ENCODE data around the gene PSMC2. TPM values are rescaled to one million over a fixed set of nuclear protein-coding genes. Genes with fewer than 3 reads are reported as not detected.

The PSMC2 gene
- total and polyA plus RNA-seq, 2 donors (not counting 1 experiment from before 2014, with no cell fraction given), result 29.8 to 51.1 TPM

DNA sequence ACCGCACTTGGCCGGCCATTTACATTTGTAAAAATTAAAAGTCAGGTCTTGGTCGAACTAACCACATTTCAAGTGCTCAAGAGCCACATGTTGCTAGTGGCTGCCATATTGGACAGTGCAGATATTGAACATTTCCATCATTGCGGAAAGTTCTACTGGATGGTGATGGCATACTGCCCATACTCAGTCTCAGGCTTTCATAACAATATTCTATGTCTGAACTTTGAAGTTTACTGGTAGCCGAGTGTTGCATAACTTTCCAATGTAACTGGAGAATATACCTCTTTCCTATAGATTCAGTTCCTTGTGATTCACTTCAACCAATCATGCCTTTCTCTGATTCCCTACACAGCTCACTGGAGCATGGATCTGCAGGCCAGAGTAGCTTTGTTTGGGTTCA lies 43.7 kb downstream of the PSMC2 start:
- Mint-ChIP-seq H3K27ac (no peak overlapping the region), H3K4me3 (no peak overlapping the region), H3K4me1 (no peaks in the 10 kb centered on the region), H3K27me3 (peaks cover 20% of the 10 kb centered on the region), H3K9me3 (ENCODE audit: insufficient read depth) (no peaks in the 10 kb centered on the region)
- Histone ChIP-seq H3K4me2 (replicated peaks; ENCODE audit: low read depth, low read length, poor library complexity, severe bottlenecking) (no peak overlapping the region), H3K4me3 (ENCODE audit: control extremely low read depth in 1 of 5, extremely low read depth in 1 of 5, insufficient read depth in 1 of 5, low read depth in 2 of 5, low read length in 4 of 5) (no peak overlapping the region), H3K79me2 (ENCODE audit: control insufficient read depth, insufficient read depth, low read length) (no peaks in the 10 kb centered on the region), H3K9me3 (ENCODE audit: control extremely low read depth in 1 of 3, control insufficient read depth in 2 of 3, insufficient read depth in 1 of 3, low read length in 2 of 3) (no peaks in the 10 kb centered on the region), H3K36me3 (replicated peaks in 1 of 2; ENCODE audit: control extremely low read depth in 1 of 2, control insufficient read depth in 1 of 2, extremely low read depth in 1 of 2, insufficient read depth in 2 of 2, low read length in 1 of 2) (no peaks in the 10 kb centered on the region), H3K4me1 (ENCODE audit: control insufficient read depth in 2 of 2, insufficient read depth in 2 of 2, low read length in 2 of 2) (no peaks in the 10 kb centered on the region), H3K9ac (ENCODE audit: low read length) (no peak overlapping the region), H2AFZ (ENCODE audit: insufficient read depth, low read depth, low read length, poor library complexity, severe bottlenecking) (no peak overlapping the region), H4K20me1 (ENCODE audit: control insufficient read depth, insufficient read depth, low read length, poor library complexity, severe bottlenecking) (no peaks in the 10 kb centered on the region), H3K27ac (ENCODE audit: low read length in 2 of 2) (no peak overlapping the region), H3K27me3 (replicated peaks in 1 of 4; ENCODE audit: control extremely low read depth in 1 of 4, control insufficient read depth in 3 of 4, insufficient read depth in 4 of 4, low read length in 3 of 4) (no peaks in the 10 kb centered on the region)
- 100% methylated on average over 2 of the region's 5 CpGs for WGBS (ENCODE audit: insufficient coverage)
- no peak for TF ChIP-seq EZH2 (IDR thresholded peaks at IDR 0.05; ENCODE audit: borderline replicate concordance, insufficient read depth, low read depth, low read length, poor library complexity, severe bottlenecking)
- TF ChIP-seq, protein P1, sequence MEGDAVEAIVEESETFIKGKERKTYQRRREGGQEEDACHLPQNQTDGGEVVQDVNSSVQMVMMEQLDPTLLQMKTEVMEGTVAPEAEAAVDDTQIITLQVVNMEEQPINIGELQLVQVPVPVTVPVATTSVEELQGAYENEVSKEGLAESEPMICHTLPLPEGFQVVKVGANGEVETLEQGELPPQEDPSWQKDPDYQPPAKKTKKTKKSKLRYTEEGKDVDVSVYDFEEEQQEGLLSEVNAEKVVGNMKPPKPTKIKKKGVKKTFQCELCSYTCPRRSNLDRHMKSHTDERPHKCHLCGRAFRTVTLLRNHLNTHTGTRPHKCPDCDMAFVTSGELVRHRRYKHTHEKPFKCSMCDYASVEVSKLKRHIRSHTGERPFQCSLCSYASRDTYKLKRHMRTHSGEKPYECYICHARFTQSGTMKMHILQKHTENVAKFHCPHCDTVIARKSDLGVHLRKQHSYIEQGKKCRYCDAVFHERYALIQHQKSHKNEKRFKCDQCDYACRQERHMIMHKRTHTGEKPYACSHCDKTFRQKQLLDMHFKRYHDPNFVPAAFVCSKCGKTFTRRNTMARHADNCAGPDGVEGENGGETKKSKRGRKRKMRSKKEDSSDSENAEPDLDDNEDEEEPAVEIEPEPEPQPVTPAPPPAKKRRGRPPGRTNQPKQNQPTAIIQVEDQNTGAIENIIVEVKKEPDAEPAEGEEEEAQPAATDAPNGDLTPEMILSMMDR (IDR thresholded peaks at IDR 0.05), result no peak
- CTCF ChIA-PET, result no interaction called here
- intact Hi-C loops (cut with micrococcal nuclease), result no loop called here
- DNase-seq (no peak), ATAC-seq (ENCODE audit: low read depth) (no peak)
- POLR2A ChIA-PET, result no interaction called here

DNA sequence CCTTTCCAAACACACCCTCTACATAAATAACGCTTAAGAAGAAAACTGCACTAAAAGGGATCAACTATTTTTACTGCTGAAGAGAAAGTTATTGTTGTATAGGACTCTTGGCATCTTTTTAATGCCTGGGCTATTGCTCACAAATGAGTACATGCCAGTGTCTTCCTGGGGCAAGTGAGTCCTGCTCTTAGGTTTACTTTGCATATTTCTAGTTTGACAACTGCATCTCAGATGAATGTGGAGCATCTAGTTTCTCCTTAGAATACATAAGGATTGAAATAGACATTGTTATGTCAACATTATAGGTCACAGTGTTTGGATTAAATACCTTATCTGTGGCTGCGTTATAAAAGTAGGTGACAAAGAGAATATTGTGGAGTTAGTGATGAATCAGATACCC lies 44.5 kb downstream of the PSMC2 start:
- ChIA-PET CTCF (no interaction called here), POLR2A (no interaction called here)
- intact Hi-C loops (cut with micrococcal nuclease), result no loop called here
- peaks cover 0 to 3% (median 0%) of the 10 kb centered on the region in 4 experiments for H3K27me3 ChIP-seq (replicated peaks in 1 of 4; ENCODE audit: control extremely low read depth in 1 of 4, control insufficient read depth in 3 of 4, insufficient read depth in 4 of 4, low read length in 3 of 4)
- H2AFZ ChIP-seq (ENCODE audit: insufficient read depth, low read depth, low read length, poor library complexity, severe bottlenecking), result no peak overlapping the region
- no peaks in the 10 kb centered on the region for H3K79me2 ChIP-seq (ENCODE audit: control insufficient read depth, insufficient read depth, low read length)
- H3K4me2 ChIP-seq (replicated peaks; ENCODE audit: low read depth, low read length, poor library complexity, severe bottlenecking), result no peak overlapping the region
- H3K4me3 Mint-ChIP-seq, result no peak overlapping the region
- ATAC-seq (ENCODE audit: low read depth) (no peak), DNase-seq (no peak)
- no peak overlapping the region for H3K9ac ChIP-seq (ENCODE audit: low read length)
- no peak overlapping the region for H3K27ac ChIP-seq (ENCODE audit: low read length in 2 of 2)
- no peaks in the 10 kb centered on the region for H3K9me3 ChIP-seq (ENCODE audit: control extremely low read depth in 1 of 3, control insufficient read depth in 2 of 3, insufficient read depth in 1 of 3, low read length in 2 of 3)
- no peaks in the 10 kb centered on the region for H3K9me3 Mint-ChIP-seq (ENCODE audit: insufficient read depth)
- no peak overlapping the region for H3K27ac Mint-ChIP-seq
- no peak overlapping the region for H3K4me3 ChIP-seq (ENCODE audit: control extremely low read depth in 1 of 5, extremely low read depth in 1 of 5, insufficient read depth in 1 of 5, low read depth in 2 of 5, low read length in 4 of 5)
- no peaks in the 10 kb centered on the region for H3K36me3 ChIP-seq (replicated peaks in 1 of 2; ENCODE audit: control extremely low read depth in 1 of 2, control insufficient read depth in 1 of 2, extremely low read depth in 1 of 2, insufficient read depth in 2 of 2, low read length in 1 of 2)
- no peaks in the 10 kb centered on the region for H3K4me1 ChIP-seq (ENCODE audit: control insufficient read depth in 2 of 2, insufficient read depth in 2 of 2, low read length in 2 of 2)
- TF ChIP-seq, protein P1 (IDR thresholded peaks at IDR 0.05), result no peak
- no peak for TF ChIP-seq EZH2 (IDR thresholded peaks at IDR 0.05; ENCODE audit: borderline replicate concordance, insufficient read depth, low read depth, low read length, poor library complexity, severe bottlenecking)
- WGBS (ENCODE audit: insufficient coverage), result no CpG with 5 or more reads among the region's 2 CpGs
- H3K27me3 Mint-ChIP-seq, result peaks cover 19% of the 10 kb centered on the region
- no peaks in the 10 kb centered on the region for H4K20me1 ChIP-seq (ENCODE audit: control insufficient read depth, insufficient read depth, low read length, poor library complexity, severe bottlenecking)
- H3K4me1 Mint-ChIP-seq, result no peaks in the 10 kb centered on the region
